ENCODE results near the gene TCAP.
"Not testable (repeated sequence)": the region's sequence is repeated elsewhere in the genome, so short reads cannot be mapped to it uniquely, and the experiment has no call there.

TCAP gene

GRCh38 chr17:39706921-39707337 lies 41.8 kb downstream of the TCAP start:
- no peak for DNase-seq

GRCh38 chr17:39709319-39709997 lies 44.3 kb downstream of the TCAP start:
- DNase-seq: no peak

DNA sequence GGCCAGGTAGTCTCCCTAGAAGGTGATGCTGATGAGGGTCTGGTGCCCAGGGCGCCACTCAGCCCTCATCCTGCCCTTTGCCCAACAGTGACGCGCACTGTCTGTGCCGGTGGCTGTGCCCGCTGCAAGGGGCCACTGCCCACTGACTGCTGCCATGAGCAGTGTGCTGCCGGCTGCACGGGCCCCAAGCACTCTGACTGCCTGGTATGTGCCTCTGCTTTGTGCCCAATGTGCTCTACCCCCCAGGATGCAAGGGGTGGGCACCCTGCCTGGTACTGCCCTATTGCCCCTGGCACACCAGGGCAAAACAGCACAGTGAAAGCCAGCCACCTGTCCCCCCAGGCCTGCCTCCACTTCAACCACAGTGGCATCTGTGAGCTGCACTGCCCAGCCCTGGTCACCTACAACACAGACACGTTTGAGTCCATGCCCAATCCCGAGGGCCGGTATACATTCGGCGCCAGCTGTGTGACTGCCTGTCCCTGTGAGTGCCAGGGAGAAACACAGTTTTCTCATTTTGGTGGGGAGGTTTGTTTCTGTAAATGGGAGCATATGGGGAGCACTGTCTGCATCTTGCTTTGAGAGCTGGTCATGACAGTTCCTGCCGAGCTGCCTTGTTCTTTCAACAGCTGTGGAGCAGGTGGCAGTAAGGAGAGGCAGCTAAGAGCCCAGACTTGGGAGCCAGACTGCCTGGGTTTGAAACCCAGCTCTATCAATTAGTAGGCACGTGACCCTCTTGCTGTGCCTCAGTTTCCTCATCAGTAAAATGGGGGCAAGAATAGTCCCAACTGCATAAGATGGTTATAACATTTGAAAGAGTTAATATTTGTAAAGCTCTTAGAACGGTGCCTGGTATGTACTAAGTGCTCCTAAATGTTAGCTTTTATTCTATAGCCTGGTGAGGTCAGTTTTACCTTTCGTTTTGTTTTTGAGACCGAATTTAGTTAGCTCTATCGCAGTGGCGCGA lies 45.1 kb downstream of the TCAP start:
- no peak for DNase-seq

DNA sequence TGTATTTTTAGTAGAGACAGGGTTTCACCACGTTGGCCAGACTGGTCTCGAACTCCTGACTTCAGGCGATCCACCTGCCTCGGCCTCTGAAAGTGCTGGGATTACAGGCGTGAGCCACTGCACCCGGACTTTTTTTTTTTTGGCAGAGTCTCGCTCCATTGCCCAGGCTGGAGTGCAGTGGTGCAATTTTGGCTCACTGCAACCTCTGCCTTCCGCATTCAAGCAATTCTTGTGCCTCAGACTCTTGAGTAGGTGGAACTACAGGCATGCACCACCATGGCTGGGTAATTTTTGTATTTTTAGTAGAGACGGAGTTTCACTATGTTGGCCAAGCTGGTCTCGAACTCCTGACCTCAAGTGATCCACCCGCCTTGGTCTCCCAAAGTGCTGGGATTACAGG lies 45.9 kb downstream of the TCAP start:
- DNase-seq: not testable (repeated sequence)

DNA sequence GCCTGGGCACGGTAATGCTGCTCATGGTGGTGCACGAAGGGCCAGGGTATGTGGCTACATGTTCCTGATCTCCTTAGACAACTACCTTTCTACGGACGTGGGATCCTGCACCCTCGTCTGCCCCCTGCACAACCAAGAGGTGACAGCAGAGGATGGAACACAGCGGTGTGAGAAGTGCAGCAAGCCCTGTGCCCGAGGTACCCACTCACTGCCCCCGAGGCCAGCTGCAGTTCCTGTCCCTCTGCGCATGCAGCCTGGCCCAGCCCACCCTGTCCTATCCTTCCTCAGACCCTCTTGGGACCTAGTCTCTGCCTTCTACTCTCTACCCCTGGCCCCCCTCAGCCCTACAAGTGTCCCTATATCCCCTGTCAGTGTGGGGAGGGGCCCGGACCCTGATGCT lies 46.7 kb downstream of the TCAP start:
- DNase-seq: no peak

DNA sequence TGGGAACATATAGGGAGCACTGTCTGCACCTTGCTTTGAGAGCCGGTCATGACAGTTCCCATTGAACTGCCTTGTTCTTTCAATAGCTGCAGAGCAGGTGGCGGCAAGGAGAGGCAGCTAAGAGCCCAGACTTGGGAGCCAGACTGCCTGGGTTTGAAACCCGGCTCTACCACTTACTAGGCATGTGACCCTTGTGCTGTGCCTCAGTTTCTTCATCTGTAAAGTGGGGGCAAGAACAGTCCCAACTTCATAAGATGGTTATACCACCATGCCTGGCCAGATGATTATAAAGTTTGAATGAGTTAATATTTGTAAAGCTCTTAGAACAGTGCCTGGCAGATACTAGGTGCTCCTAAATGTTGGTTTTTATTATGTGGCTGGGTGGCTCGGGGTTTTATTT lies 49.1 kb downstream of the TCAP start:
- DNase-seq: no peak

DNA sequence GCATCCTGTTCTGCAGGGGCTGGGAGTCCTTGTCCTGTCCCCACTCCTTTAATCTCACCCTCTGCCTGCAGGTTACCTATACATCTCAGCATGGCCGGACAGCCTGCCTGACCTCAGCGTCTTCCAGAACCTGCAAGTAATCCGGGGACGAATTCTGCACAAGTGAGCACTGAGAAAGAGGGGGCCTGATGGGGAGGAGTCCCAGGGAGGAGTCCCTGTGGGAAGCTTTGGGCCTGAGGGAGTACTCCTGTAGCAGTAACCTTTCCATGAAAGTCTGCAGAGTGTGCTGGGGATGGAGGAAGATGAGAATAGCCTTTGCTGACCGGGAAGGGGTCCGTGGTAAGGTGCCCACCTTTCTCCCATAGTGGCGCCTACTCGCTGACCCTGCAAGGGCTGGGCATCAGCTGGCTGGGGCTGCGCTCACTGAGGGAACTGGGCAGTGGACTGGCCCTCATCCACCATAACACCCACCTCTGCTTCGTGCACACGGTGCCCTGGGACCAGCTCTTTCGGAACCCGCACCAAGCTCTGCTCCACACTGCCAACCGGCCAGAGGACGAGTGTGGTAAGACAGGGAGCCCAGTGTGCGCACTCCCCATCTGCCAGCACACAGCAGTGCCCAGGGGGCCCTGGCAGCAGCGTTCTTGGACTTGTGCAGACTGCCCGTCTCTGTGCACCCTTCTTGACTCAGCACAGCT lies 50.4 kb downstream of the TCAP start:
- no peak for DNase-seq

Measured in activated naive CD4-positive, alpha-beta T cell (primary cell).